Gastroesophageal sphincter (tissue), 3 donors: ENCODE measurements around the gene SRSF6.
"Not testable (repeated sequence)": the region's sequence is repeated elsewhere in the genome, so short reads cannot be mapped to it uniquely, and the experiment has no call there.

Source experiments
- EP300 ChIP-seq: sonication (generic); formaldehyde crosslinking; IDR thresholded peaks from one replicate; pipeline ENCODE4 v1.6.1; 2017; ENCODE audit warnings: antibody characterized with exemption, mild to moderate bottlenecking
- POLR2A ChIP-seq, 2 donors: fragments of 450-650 bp; IDR thresholded peaks; one replicate each; pipeline ENCODE4 v1.6.1; 2017; ENCODE audit warnings: antibody characterized with exemption in 2 of 2, mild to moderate bottlenecking in 2 of 2, moderate library complexity in 1 of 2
- POLR2AphosphoS5 ChIP-seq: sonication (generic); formaldehyde crosslinking; IDR thresholded peaks from one replicate; pipeline ENCODE4 v1.6.1; 2017; ENCODE audit warnings: antibody characterized with exemption
- TF ChIP-seq, protein P1 (sequence below), 4 experiments: fragments of 200-600 bp in 2 of 4; fragments of 450-650 bp in 2 of 4; sonication (generic) in 1 of 4; IDR thresholded peaks; one replicate each; pipeline ENCODE4 v1.5.1; 2017 to 2019; ENCODE audit warnings: antibody characterized with exemption in 4 of 4, mild to moderate bottlenecking in 2 of 4, moderate library complexity in 2 of 4

DNA sequence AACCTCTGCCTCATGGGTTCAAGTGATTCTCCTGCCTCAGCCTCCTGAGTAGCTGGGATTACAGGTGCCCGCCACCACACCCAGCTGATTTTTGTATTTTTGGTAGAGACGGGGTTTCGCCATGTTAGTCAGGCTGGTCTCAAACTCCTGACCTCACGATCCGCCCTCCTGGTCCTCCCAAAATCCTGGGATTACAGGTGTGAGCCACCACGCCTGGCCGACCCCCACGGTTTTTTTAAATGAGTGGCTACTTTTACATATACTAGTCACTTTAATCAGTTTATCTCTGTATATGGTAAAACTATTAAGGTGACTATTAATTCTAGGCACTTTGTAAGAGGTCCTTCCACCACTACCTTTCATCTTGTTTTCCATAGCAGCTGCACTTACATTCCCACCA lies 44.3 kb downstream of the SRSF6 start:
- not testable (repeated sequence) for TF ChIP-seq EP300; POLR2A (IDR thresholded peaks at IDR 0.05); POLR2AphosphoS5
- TF ChIP-seq, protein P1, sequence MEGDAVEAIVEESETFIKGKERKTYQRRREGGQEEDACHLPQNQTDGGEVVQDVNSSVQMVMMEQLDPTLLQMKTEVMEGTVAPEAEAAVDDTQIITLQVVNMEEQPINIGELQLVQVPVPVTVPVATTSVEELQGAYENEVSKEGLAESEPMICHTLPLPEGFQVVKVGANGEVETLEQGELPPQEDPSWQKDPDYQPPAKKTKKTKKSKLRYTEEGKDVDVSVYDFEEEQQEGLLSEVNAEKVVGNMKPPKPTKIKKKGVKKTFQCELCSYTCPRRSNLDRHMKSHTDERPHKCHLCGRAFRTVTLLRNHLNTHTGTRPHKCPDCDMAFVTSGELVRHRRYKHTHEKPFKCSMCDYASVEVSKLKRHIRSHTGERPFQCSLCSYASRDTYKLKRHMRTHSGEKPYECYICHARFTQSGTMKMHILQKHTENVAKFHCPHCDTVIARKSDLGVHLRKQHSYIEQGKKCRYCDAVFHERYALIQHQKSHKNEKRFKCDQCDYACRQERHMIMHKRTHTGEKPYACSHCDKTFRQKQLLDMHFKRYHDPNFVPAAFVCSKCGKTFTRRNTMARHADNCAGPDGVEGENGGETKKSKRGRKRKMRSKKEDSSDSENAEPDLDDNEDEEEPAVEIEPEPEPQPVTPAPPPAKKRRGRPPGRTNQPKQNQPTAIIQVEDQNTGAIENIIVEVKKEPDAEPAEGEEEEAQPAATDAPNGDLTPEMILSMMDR (IDR thresholded peaks at IDR 0.05) = not testable (repeated sequence)
